Upper lobe of left lung (tissue), 6 donors: ENCODE measurements around the gene SEC14L2. TPM values are rescaled to one million over a fixed set of nuclear protein-coding genes. Genes with fewer than 3 reads are reported as not detected.

Source experiments
- ATAC-seq, 2 donors: fragments of 200-7000 bp; cut with Tn5 transposase; one replicate each; pipeline ENCODE4 v1.9.1; 2022; ENCODE audit warnings: mild to moderate bottlenecking in 2 of 2, moderate library complexity in 2 of 2; ENCODE audit not compliant: low FRiP score in 2 of 2
- DNase-seq, 2 donors: peaks; one replicate each; pipeline ENCODE4 v3.0.0-alpha.2; 2019 to 2020
- H3K27ac ChIP-seq, 4 donors: fragments of 200-600 bp; sonication (generic); one replicate each; pipeline ENCODE4 v1.5.1; 2016 to 2019
- H3K27me3 ChIP-seq, 4 donors: fragments of 200-600 bp; sonication (generic); one replicate each; pipeline ENCODE4 v1.5.1; 2017 to 2019
- H3K36me3 ChIP-seq, 4 donors: fragments of 200-600 bp; sonication (generic); one replicate each; pipeline ENCODE4 v1.5.1; 2016 to 2019
- H3K4me1 ChIP-seq, 4 donors: fragments of 200-600 bp; sonication (generic); one replicate each; pipeline ENCODE4 v1.5.1; 2018 to 2019
- H3K4me3 ChIP-seq, 4 donors: fragments of 200-600 bp; sonication (generic); one replicate each; pipeline ENCODE4 v1.5.1; 2017 to 2019; ENCODE audit warnings: mild to moderate bottlenecking in 2 of 4, moderate library complexity in 1 of 4
- H3K9me3 ChIP-seq, 4 donors: fragments of 200-600 bp; sonication (generic); one replicate each; pipeline ENCODE4 v1.5.1; 2018 to 2019
- EP300 ChIP-seq, 4 donors: sonication (generic); formaldehyde crosslinking; IDR thresholded peaks; one replicate each; pipeline ENCODE4 v1.5.1; 2017; ENCODE audit warnings: antibody characterized with exemption in 4 of 4, control low read depth in 2 of 4
- POLR2A ChIP-seq, 4 donors: fragments of 450-650 bp; IDR thresholded peaks; one replicate each; pipeline ENCODE4 v1.5.1; 2016 to 2017; ENCODE audit warnings: antibody characterized with exemption in 4 of 4, mild to moderate bottlenecking in 2 of 4
- POLR2AphosphoS5 ChIP-seq, 2 donors: sonication (generic); formaldehyde crosslinking; IDR thresholded peaks; one replicate each; pipeline ENCODE4 v1.5.1; 2017; ENCODE audit warnings: antibody characterized with exemption in 2 of 2
- WGBS, 2 donors: methylation state at CpG; one replicate each; pipeline ENCODE4 v1.1.5; 2017 to 2018; 5-methylcytosine and 5-hydroxymethylcytosine counted together
- total RNA-seq, 6 donors: library from RNA; depleted of rRNA in 4 of 6; stranded (reverse); fragments of >200 nt in 4 of 6; gene quantifications; one replicate each; pipeline versions ENCODE4 v1.1.0 to v1.2.1, GENCODE V29; 2016 to 2021
- TF ChIP-seq, protein P1 (sequence below), 6 experiments: fragments of 450-650 bp in 4 of 6; fragments of 200-600 bp in 2 of 6; sonication (generic) in 2 of 6; IDR thresholded peaks; one replicate each; pipeline ENCODE4 v1.5.1; 2016 to 2019; ENCODE audit warnings: antibody characterized with exemption in 6 of 6
- donor health status: DM: no; HTN: no; CAD: no; lungs with moderate emphysema.
- donor health status: DM: no; HTN: yes; CAD: no; lungs with severe emphysema.

SEC14L2 gene
- total RNA-seq, 6 donors from 2014 or later: 5.6 to 12.6 (median 8.4) TPM

GRCh38 chr22:30425327-30425615 is 28.5 kb downstream of the SEC14L2 start:
- DNase-seq (no peak), ATAC-seq (no peak)
- no peaks in the 10 kb centered on the region for H3K27me3 ChIP-seq
- H3K9me3 ChIP-seq: no peaks in the 10 kb centered on the region
- peak overlapping the region; percentile 32 to 76 (median 70) for H3K4me3 ChIP-seq
- 11 to 15% methylated on average over 9 of the region's 9 CpGs for WGBS, 2 donors
- H3K36me3 ChIP-seq: peaks cover 0 to 4% (median 0%) of the 10 kb centered on the region in 4 donors
- H3K4me1 ChIP-seq: peaks cover 38 to 53% (median 45%) of the 10 kb centered on the region in 4 donors
- peak overlapping the region; percentile 64 to 89 (median 84) for H3K27ac ChIP-seq
- TF ChIP-seq POLR2AphosphoS5 (IDR thresholded peaks at IDR 0.05) (no peak), EP300 (IDR thresholded peaks at IDR 0.05) (no peak), POLR2A (IDR thresholded peaks at IDR 0.05) (no peak)
- TF ChIP-seq, protein P1, sequence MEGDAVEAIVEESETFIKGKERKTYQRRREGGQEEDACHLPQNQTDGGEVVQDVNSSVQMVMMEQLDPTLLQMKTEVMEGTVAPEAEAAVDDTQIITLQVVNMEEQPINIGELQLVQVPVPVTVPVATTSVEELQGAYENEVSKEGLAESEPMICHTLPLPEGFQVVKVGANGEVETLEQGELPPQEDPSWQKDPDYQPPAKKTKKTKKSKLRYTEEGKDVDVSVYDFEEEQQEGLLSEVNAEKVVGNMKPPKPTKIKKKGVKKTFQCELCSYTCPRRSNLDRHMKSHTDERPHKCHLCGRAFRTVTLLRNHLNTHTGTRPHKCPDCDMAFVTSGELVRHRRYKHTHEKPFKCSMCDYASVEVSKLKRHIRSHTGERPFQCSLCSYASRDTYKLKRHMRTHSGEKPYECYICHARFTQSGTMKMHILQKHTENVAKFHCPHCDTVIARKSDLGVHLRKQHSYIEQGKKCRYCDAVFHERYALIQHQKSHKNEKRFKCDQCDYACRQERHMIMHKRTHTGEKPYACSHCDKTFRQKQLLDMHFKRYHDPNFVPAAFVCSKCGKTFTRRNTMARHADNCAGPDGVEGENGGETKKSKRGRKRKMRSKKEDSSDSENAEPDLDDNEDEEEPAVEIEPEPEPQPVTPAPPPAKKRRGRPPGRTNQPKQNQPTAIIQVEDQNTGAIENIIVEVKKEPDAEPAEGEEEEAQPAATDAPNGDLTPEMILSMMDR (IDR thresholded peaks at IDR 0.05): no peak

DNA sequence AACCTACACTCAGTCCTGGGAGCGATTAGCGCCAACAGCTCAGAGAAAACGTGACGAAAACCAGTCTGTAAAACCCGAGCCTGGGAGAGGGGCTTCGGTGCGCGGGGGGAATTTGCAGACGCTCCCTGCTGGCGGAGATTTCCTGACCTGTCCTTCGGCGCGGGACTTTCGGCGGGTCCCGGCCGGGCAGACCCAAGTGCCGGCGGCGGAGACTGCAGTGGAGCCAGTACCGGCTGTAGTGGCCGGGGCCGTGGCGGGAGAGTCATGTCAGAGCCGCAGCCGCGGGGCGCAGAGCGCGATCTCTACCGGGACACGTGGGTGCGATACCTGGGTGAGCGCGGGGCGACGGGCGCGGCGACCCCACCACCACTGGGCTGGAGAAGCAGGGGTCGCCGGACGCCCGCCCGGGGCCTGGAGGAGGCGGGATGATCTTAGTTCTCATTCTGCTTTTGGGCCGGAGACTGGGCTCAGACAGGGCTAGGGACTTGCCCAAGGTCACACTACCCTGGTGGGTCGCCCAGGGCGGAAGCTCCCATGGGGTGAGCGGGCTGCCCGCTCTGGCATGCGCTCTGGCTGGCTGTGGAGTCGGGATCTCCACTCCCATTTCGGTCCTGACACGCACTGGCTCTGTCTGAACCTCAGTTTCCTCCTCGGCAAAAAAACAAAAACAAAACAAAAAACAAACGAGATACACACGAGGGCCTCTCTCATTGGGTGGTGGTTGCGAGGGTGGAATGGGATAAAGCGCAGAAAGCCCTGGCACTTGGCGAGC is 29.0 kb downstream of the SEC14L2 start, which contains the start of gene MTFP1:
TSS of gene MTFP1 (plus strand) at position 153 of the 772 bp plus-strand sequence. CDS start at position 265, 112 bp downstream.
- H3K4me1 ChIP-seq: peaks cover 38 to 50% (median 43%) of the 10 kb centered on the region in 4 donors
- WGBS, 2 donors: 2 to 3% methylated on average over 23 of the region's 61 CpGs

DNA sequence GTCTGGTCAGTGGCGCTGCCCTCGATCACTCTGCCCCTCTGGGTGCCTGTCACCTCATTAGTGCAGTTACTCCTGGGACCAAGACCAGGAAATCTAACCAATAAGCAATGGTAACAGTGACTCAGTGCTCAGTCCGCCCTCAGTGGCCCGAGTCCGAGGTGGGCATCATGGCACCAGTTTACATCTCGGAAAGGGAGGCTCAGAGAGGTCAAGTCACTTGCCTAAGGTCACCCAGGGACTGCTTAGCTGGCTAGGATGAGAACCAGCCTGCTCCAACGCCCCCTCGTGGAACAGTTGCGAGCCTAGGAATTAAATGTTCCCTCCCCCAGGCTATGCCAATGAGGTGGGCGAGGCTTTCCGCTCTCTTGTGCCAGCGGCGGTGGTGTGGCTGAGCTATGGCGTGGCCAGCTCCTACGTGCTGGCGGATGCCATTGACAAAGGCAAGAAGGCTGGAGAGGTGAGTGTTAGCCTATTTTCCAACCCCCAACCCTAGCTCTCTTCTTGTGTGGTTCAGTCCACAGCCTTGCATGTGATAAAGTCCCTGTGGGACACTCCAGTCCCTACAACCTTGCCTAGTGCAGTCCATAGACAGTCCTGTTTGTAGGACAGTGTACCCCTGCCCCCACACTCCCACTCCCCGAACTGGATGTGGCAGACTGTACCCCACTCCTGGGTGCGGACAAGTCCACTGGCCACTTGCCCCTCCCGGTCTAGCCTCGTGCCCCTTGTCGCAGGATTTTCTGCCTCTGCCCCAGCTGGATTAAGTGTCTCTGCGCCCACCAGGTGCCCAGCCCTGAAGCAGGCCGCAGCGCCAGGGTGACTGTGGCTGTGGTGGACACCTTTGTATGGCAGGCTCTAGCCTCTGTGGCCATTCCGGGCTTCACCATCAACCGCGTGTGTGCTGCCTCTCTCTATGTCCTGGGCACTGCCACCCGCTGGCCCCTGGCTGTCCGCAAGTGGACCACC is 29.9 kb downstream of the SEC14L2 start:
- TF ChIP-seq, protein P1 (IDR thresholded peaks at IDR 0.05): peak; percentile 64 to 87 (median 78)
- TF ChIP-seq POLR2A (IDR thresholded peaks at IDR 0.05): no peak
- peak; percentile 54 to 57 for TF ChIP-seq POLR2AphosphoS5 (IDR thresholded peaks at IDR 0.05)
- no peak for TF ChIP-seq EP300 (IDR thresholded peaks at IDR 0.05)
- Histone ChIP-seq H3K4me3 (peak overlapping the region; percentile 32 to 76 (median 70)), H3K4me1 (peaks cover 37 to 43% (median 39%) of the 10 kb centered on the region in 4 donors), H3K36me3 (peaks cover 0 to 4% (median 0%) of the 10 kb centered on the region in 4 donors), H3K27me3 (no peaks in the 10 kb centered on the region), H3K9me3 (no peaks in the 10 kb centered on the region), H3K27ac (peak overlapping the region; percentile 64 to 89 (median 84))
- ATAC-seq (peak; percentile 51 to 63), DNase-seq (peak; percentile 83 to 93)
- 55 to 56% methylated on average over 22 to 25 of the region's 29 CpGs for WGBS, 2 donors

More for the DNA sequence above, 29.0 kb downstream of the SEC14L2 start, which contains the start of gene MTFP1:
- peak within 1 kb of the TSS; percentile 32 to 76 (median 70) for H3K4me3 ChIP-seq
- no peaks in the 10 kb centered on the region for H3K27me3 ChIP-seq
- no peak for TF ChIP-seq EP300 (IDR thresholded peaks at IDR 0.05)
- TF ChIP-seq POLR2AphosphoS5 (IDR thresholded peaks at IDR 0.05): peak in 1 of 2 donors; percentile 42
- TF ChIP-seq POLR2A (IDR thresholded peaks at IDR 0.05): peak in 1 of 4 donors; percentile 48
- TF ChIP-seq, protein P1 (IDR thresholded peaks at IDR 0.05): peak in 1 of 6 experiments; percentile 9
- peak within 1 kb of the TSS; percentile 64 to 96 (median 87) for H3K27ac ChIP-seq
- ATAC-seq: peak in 1 of 2 donors; percentile 20
- peak; percentile 75 to 91 for DNase-seq
- H3K9me3 ChIP-seq: no peaks in the 10 kb centered on the region
- peaks cover 0 to 4% (median 0%) of the 10 kb centered on the region in 4 donors for H3K36me3 ChIP-seq

DNA sequence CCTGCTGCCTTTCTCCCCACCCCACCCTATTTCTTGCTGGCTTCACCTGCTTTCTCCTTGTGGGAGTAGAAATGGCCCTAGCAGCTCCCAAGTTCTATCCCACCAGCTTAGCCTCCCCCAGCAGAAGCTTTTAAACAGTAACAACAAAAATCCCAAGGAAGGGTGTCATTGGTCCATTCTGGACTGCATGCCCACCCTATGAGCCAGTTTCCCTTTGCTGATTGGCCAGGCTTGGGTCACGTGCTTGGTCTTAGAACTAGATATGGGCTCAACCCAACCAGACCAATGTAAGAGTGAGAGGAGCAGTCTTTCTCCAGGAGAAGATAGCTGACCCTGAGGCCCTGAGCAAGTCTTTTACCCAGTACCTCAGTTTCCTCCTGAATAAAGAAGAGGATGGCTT is 31.1 kb downstream of the SEC14L2 start:
- H3K27ac ChIP-seq: no peak overlapping the region
- 75 to 87% methylated on average over 1 of the region's 1 CpG for WGBS, 2 donors

More for the DNA sequence above, 31.1 kb downstream of the SEC14L2 start:
- ATAC-seq (no peak), DNase-seq (no peak)
- H3K4me1 ChIP-seq: peaks cover 25 to 31% (median 27%) of the 10 kb centered on the region in 4 donors
- no peaks in the 10 kb centered on the region for H3K9me3 ChIP-seq
- H3K4me3 ChIP-seq: no peak overlapping the region
- peaks cover 0 to 4% (median 0%) of the 10 kb centered on the region in 4 donors for H3K36me3 ChIP-seq
- no peaks in the 10 kb centered on the region for H3K27me3 ChIP-seq
- TF ChIP-seq POLR2AphosphoS5 (IDR thresholded peaks at IDR 0.05) (no peak), POLR2A (IDR thresholded peaks at IDR 0.05) (no peak), EP300 (IDR thresholded peaks at IDR 0.05) (no peak)
- TF ChIP-seq, protein P1 (IDR thresholded peaks at IDR 0.05): no peak
